ENCODE data around the gene GABBR2.

Gene GABBR2

DNA sequence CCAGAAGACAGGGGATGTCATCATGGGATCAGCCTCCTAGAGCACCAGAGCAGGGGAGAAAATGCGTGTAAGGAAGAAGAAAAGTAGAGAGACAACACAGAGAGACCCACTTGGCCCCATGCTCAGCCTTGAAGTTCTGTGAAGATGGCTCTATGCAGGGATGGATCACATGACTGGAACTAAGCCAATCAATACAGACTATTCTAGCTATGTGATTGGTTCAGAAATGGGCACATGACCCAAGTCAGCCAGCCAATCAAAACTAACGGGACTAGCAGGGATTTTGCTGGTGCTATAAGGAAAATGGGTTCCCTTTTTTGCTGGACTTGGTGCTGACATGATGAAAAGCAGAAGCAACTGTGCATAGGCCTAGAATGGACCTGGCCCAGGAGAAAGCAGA, 280.3 kb downstream of the GABBR2 start:
- no peak for DNase-seq

DNA sequence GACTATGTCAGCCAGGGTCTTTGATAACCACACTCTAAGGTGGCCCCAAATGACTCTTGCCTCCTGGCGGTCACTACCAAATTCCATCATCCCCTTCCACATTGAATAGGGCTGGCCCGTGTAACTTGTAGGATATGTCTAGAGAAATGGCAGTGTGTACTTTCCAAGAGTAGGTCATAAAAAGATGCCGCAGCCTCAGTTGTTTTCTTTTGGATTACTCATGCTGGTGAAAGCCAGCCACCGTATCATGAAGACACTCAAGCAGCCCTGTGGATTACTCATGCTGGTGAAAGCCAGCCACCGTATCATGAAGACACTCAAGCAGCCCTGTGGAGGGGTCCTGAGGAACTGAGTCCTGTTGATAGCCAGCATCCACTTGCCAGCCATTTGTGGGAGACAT, 281.2 kb downstream of the GABBR2 start:
- DNase-seq = peak; percentile 45

DNA sequence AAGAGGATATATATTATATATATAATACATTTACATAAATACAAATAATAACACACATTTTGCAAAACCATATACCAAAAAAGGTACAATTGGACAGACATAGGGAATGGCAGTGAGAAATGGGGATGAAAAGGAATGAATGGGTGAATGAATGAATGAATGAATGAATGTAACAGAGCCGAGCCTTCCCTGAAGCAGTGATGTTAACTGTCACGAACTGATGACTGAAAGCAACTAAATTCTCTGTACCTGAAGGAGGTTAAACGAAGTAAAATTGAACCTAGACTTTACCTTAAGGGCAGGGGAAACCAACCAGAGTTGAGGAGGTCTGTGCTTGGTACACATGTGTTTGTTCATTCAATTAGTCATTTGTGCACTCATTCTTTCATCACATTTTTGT, 283.7 kb downstream of the GABBR2 start:
- no peak for DNase-seq

DNA sequence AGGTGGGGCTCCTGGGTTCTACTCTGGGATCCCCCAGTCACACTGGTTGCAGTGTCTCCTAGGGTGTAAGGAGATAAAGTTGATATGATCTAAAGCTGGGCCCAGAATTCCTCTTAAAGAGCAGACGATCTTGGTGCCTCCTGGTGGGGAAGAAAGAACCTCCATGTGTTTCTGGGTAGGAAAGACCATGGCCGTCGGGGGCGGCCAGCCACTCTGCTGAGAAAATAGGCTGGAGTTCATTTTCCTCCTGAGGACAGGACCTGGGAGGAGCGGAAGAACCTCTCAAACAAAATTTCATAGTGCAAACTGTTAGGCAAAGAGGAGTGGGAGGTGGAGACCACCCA, 289.5 kb downstream of the GABBR2 start:
- DNase-seq = no peak

DNA sequence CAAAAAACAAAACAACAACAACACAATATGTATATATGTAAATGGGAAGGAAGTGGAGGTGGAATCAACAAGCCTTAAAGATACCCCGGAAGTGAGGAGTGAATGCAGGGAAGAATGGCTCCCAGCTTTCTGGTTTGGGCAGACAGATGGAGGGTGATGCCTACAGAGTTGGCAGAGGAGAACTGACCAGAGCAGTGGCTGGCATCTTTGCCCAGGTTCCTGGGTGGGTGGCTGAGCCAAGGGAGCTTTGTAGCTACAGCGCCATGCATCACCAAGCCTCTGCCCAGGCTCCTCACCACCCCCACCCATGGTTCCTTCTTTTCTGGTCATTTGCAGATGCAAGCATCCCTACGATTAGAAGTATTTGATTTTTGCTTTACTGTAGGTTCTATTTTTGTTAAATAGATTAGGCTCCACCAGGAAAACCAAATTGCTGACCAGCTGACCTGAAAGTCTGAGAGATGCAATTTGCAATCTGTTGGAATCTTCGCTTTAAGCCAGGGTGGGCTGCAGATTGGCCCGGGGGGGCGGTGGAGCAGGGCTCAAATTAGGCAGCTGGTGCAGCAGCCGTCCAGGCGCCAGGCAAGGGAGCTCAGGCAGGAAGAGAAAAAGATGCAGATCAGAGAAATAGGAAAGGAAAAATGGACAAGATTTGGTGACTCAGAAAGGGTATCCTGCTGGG, 290.0 kb downstream of the GABBR2 start:
- no peak for DNase-seq

DNA sequence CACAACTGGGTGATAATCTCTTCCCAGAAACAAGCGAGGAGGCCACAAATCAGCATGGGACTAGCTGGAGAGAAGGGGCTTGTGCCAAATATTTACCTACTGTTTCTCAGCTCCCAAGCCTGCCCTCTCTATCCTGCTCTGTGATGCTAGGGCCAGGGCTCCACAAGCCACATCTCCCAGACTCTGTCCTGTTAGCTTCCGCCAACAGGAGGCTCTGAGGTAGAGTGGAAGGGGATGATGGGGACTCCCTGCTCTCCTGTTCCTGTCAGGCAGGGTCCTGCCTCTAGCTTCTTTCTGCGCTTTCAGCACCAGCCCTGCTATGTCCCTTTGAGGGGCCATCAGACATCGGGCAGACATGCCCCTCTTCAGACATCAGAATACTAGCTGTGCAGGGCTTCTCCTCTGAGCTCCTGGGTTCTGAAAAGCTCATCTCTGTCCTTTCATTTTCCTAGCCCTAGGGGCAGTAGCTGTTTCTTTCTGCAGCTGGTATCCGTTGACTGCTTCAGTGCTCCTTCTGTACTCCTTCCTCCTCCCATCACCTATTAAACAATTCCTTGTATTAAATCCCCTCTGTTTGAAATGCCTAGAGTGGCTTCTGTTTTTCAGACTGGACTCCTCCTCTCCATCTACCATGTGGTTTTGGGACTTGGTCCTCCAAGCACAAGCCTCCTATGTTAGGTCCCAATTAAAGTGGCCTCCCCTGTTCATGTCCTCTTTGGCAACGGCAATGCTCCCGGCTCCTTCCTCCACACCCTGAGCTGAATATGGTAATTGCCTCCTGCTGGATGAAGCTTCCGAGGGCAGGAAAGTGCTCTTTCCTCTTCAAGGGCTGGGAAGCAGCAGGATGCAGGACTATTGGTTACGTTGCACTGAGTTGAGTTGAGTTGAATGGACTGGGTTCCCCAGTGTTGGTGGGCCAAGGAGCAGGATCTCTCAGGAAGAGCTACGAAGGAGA, 292.2 kb downstream of the GABBR2 start:
- no peak for DNase-seq

DNA sequence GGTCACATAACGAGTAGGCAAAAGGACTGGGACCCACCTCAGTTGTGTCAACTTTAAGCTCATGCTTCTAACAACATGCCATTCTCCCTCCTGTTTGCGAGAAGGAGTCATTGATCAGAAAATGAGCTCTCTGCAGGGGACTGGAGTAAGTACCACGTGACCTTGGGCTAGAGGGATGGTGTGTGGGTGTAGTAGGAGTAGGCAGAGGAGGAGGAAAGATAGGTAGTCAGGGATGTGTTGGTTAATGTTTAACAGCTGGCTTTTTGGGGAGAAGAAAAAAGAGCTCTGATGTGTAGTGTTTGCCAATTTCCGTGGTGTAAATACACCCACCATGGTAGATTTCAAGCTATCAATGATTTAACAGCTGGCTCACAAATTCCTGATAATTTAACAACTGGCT, 293.0 kb downstream of the GABBR2 start:
- no peak for DNase-seq

DNA sequence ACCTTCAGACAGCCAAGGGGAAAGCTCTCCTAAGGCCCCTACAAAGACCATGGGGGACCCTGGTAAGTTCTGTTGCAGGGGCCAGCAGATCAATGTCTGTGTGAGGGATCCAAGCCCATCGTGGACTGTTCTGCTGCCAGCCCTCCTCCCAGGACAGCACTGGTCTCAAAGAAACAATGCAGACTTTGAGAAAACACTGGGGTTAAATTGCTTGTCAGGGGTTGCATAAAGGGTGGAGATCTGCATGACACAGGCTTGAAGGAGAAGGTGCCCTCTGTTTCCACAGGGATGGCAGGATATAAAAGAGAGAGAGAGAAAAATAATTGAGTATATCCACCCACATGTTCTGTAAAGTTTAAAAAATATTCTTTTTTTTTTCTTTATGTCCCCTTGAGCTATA, 295.7 kb downstream of the GABBR2 start:
- DNase-seq = no peak

DNA sequence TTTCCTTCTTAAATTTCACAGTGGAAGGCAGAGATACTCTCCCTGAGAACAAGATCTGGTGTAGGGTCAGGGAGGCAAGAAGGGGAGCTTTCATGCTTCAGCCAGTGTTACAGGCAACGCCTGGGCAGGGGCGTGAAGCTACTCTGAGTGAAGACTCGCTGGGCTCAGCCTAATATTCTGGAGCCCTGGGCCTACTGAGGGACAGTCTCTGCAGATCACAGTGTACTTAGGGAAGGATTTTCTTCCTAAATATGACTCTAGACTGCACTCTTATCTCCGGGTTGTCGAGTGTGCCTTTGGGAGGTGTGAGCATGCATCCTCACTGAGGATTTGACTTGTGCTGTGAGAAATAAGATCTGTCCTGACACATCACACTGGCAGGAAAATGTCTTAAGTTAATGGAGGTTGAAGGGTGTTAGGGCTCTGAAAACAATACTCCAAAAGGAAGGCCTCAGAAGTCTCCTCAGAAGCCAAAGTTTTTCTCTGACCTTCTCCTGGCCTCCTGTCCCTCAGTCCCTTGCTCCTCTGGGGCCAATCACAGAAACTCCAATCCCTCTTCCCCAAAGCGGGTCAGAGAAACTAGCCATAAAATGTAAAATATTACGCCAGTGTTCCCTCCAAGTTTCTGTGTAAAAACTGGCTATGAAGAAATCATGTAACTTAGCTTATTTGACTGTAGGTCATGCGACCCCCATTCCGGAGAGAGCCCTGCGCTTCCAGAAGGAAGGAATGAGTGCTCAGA, 296.5 kb downstream of the GABBR2 start:
- no peak for DNase-seq

DNA sequence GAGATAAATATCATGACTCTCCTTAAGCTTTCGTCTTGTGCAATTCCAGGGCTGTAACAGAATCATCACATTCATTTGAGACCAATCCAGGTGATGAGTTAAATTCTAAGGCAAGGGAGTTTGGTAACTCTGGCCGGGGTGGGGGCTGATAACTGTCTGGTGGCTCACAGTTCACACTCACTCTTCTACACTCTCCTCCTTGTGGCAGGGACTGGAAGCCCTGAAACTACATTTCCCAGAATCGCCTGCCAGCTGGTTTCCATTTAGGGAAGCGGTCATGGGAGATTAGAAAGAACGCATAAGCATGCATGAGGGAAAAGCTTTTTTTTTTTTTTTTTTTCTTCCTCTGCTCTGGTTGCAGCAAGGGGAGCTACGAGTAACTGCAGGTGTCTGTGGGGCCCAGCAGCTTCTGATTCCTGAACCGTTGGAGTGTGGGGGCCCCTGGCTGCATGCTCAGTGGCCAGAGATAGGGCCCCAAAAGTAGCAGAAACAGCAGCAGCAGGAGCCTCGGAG, 298.5 kb downstream of the GABBR2 start:
- DNase-seq = peak; percentile 67

DNA sequence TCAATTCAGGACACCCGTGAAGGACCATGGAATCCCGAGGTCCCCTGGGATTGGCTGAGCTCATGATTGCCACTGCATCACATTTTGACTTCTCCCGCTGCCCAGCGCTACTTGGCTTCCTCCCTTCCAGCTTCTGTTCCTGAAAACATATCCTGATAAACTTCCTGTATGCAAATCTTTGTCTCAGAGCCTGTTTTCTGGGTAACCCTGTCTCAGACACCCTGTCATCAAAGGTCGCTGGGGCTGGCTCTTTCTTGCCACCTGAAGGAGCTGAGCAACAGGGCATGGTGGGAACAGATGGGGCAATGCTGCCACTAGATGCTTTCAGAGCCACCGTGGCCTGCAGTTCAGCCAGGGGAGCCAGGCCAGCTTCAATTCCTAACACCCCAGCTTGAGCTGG, 299.0 kb downstream of the GABBR2 start:
- DNase-seq = no peak

DNA sequence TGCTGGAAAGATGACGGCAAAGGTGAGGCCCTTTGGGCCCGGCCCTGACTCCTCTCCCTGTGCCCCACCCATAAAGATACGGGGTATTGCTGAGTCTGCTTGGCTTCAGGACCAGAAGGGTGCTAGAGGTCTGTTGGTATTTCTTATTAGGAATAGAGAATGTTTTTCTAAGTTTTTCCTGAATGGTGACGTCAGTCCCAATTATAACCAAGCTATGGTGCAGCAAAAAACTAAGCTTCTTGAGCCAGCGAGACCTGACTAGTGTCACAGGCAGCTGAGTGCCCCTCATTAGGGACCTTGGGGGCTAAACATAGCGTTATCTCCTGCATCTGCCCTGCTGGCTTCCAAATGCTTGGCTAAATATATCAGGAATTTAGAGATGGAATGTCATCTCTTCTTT, 302.3 kb downstream of the GABBR2 start:
- no peak for DNase-seq

DNA sequence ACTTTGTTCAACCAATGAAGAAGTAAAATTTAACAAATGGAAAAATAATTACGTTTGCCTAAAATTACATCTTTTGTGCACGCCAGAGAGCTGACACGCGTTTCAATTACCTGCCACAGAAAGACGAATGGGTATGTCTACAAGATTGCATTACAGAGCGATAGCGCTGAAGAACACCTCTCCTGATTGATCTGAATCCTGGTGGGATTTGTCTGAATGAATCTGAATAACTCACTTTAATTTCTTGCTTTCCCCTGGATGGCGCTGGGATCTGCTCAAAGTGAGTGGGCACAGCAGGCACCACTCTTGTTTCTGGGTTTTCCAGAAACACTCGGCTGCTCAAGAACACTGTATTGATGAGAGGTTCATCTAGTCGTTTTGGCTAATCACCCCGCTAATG, 304.5 kb downstream of the GABBR2 start:
- no peak for DNase-seq

DNA sequence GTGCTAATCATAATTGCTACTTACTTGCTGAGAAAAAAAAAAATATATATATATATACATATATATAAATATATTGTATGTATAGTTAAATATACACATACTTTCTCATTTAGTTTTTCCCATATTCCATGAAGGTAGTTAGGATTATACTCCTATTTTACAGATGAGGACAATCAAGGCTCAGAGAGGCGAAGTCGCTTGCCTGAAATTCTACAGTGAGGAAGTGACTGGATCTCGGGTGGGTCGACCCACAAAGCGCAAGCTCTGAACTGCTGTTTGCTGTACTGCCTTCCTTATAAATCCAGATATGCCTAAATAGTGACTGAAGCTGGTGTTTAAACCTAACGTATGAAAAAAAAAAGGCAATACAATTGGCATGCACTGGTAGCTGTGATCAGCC, 305.0 kb downstream of the GABBR2 start:
- no peak for DNase-seq

DNA sequence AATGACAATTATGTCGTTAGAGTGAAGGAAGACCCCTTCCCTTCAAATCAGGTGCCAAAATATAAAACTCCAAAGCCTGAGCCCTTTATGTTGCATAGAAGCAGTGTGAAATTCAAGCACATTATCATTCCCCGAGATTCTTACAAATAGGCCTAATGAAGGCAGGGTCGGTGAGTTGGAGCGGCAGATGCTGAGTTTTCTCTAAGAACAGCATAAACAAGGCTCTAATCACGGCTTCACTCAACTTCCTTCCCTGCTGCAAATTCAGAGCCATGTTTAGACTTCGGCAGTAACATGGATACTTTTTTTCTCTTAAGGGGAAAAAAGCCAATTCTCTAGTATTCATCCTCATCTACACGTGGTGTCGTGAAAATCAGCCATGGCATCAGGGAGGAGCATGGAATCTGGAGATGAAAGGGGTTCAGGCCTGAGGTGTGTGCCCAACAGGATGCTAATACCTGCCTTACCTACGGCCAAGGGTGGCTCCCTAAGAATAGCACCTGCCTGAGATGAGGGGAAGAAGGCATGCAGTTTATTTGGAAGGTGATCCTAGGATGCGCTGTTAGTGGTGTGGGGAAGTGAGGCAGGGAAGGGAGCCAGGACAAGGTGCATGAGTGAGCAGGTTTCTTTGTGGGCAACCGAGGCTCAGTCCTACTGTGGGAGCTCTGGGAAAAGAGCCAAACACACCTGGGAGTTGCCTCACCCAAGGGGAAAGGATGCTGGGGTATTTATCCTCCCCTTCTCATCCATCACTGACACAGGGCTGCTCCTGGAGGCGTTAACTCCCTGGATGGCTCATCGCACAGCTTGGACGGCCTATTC, 306.5 kb downstream of the GABBR2 start:
- DNase-seq = no peak

DNA sequence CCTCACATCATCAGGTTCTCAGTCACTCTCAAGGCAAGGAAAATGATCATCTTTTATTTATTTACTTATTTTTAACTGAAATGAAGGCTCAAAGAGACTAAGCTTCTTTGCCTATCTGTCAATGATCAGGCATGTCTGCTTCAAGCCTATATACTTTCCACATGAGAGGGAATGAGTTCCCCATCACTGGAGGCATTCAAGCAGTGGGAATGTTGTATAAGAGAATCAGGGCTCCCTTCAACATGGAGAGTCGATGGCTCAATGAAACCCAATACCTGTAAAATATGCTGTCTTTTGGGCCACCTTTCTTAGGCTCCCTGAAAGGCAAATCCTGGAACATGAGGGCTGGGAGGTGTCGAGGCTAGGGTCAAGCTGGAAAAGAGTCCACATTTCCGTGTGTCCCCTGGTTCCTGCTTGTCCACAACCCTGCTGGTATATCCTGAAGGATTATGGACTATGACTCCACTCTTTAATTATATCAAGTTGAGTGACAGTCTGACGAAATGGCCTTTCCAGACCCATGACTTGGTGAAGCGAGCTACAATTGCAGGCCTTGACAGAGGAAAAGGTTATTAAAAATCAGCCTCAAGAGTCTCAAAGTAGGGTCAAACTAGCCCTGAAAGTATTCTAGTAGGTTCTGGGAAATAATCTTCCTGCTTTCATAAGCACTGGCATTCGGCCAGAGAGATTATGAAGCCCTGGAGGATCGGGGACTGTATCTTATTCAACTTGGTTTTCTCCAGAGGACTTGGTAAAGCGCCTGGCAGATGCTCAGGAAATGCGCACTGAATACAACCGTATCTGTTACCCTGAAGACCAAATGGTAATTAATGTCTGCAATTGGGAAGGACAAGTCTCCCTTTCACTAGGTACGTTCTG, 307.4 kb downstream of the GABBR2 start:
- no peak for DNase-seq

DNA sequence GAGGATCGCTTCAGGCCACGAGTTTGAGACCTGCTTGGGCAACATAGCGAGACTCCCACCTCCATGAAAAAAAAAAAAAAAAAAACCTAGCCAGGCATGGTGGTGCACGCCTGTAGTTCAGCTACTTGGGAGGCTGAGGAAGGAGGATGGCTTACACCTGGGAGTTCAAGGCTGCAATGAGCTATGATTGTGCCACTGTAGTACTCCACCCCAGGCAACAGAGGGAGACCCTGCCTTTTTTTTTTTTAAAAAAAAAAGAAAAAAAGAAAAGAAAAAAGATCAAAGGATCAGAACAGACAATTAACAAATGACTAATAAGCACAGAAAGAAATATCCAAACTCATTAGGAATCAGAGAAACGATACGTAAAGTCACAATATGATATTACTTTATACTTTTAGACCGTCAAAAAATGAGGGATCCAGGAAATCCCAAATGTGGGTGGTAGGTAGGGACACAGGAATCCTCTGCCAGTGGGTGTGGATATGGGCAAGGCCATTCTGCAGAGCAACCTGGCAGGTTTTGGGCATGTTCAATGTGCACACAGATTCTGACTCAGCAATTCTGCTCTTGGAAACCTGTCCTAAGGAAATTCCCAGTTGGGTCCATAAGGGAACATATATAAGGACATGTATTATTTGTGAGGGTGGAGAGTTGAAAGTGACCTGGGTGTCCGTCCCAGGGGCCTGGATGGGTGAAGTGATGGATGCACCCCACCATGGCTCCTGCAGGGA, 308.6 kb downstream of the GABBR2 start:
- DNase-seq = no peak

DNA sequence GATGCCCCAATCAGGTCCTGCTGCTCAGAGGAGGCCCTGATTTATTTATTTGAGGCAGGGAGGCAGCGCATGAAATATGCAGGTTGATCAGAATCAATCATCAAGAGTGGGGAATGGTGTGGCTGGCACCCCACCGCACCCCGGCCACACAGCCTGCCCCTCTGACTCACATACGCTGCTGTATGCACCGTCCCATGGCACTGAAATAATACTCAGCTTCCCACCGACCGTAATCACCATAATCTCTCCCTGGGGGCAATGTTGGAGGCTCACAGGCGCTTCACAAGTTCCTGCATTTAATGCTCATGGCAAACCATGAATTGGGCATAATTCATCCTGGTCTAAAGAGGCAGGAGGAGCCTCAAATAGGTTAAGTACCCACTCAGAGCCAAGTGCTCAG, 312.1 kb downstream of the GABBR2 start:
- no peak for DNase-seq

DNA sequence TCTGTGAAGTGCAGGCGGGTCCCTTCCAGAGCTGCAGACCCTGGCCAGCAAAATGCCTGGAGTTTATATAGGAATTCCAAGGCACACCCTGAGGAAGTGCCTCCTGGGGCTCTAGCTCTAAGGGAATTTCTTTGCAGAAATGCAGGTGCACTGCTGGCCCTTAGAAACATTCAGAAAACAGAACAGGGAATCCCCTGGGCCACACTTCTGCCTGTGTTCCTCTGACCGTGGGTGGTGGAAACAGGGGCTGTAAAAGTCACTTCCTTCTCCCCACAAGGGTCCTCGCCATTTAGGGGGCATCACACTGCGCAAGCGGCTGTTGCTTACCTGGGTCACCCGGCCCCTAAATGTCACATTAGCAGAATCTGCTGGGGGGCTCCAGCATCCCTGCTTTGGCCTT, 312.5 kb downstream of the GABBR2 start:
- no peak for DNase-seq

DNA sequence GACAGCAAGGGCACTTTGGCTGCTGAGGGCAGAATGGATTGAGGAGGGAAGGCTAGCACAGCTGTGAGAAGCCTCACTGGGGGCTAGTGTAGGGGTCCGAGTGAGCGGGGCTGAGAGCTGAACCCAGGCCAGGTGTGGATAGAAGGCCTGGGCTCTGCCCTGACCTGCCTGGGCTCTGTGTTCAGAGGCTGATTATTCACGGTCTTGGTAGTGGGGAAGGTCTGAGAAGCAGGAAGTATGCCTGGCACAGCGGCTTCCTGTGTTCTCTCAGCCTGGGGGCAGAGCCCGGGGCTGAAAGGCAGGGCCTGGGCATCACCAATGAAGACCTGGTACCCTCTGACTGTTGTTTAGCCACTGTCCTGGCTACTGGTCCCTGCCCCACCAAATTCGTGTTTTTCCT, 316.9 kb downstream of the GABBR2 start:
- DNase-seq = no peak

DNA sequence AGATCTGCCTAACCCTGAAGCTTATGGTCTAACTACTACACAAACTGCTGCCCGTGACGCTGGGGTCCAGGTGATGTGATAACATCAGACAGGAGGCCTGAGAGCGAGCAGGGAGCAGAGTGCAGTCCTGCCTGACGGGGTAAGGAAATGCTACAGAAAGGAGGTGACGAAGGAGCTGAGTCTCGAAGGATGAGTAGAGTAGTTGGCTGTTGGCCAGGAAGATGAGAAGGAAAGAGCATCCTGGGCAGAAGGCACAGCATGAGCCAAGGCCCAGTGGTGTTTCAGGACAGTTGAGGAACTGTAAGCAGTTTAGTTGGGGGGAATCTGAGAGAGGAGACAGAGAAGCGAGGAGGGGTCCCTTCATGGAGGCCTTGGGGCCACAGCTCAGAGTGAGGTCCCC, 317.3 kb downstream of the GABBR2 start:
- DNase-seq = no peak
